Fibroblast of mammary gland (primary cell): Measurements from ENCODE around the gene CYB561D1.

Experiments
- DNase-seq: peaks from one replicate; pipeline ENCODE4 v3.0.0-alpha.2; 2010; ENCODE audit warnings: low read depth
- H3K4me3 ChIP-seq: 2 replicates; pipeline ENCODE4 v1.5.1; 2011; ENCODE audit warnings: low read depth, mild to moderate bottlenecking, low read length, moderate library complexity; ENCODE audit not compliant: control insufficient read depth
- TF ChIP-seq, protein P1 (sequence below): conservative IDR thresholded peaks from 2 replicates; pipeline ENCODE4 v1.5.1; 2011; ENCODE audit warnings: low read depth, low read length, inconsistent platforms; ENCODE audit not compliant: control insufficient read depth, insufficient read depth

CYB561D1 gene

DNA sequence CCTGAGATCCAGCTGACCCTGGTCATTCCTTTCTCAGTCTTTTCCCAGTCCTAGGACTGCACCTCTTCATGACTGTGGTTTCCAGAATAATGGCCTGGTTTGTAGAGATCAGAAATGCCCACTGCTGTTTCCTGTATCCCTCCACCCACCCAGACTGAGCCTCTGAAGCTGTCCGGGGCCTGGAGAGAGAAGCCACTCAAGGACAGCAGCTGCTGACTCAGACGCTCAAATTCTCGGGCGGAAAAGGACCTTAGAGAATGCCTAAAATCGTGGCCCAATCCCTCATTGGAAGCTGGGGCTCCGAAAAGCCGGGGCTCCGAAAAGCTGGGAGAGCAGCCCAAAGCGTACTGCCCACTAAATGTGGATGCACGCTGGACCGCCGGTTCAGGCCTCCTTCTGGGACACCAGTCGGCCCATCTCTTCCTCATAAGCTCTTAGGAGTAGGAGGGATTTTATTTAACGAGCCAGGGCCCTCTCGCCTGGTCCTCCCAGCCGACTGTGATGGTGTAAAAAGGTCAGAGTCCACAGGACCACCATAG is 38.0 kb downstream of the CYB561D1 start:
- TF ChIP-seq, protein P1, sequence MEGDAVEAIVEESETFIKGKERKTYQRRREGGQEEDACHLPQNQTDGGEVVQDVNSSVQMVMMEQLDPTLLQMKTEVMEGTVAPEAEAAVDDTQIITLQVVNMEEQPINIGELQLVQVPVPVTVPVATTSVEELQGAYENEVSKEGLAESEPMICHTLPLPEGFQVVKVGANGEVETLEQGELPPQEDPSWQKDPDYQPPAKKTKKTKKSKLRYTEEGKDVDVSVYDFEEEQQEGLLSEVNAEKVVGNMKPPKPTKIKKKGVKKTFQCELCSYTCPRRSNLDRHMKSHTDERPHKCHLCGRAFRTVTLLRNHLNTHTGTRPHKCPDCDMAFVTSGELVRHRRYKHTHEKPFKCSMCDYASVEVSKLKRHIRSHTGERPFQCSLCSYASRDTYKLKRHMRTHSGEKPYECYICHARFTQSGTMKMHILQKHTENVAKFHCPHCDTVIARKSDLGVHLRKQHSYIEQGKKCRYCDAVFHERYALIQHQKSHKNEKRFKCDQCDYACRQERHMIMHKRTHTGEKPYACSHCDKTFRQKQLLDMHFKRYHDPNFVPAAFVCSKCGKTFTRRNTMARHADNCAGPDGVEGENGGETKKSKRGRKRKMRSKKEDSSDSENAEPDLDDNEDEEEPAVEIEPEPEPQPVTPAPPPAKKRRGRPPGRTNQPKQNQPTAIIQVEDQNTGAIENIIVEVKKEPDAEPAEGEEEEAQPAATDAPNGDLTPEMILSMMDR, result no peak
- peak overlapping the region; percentile 13 for H3K4me3 ChIP-seq
- DNase-seq, result peak; percentile 19

DNA sequence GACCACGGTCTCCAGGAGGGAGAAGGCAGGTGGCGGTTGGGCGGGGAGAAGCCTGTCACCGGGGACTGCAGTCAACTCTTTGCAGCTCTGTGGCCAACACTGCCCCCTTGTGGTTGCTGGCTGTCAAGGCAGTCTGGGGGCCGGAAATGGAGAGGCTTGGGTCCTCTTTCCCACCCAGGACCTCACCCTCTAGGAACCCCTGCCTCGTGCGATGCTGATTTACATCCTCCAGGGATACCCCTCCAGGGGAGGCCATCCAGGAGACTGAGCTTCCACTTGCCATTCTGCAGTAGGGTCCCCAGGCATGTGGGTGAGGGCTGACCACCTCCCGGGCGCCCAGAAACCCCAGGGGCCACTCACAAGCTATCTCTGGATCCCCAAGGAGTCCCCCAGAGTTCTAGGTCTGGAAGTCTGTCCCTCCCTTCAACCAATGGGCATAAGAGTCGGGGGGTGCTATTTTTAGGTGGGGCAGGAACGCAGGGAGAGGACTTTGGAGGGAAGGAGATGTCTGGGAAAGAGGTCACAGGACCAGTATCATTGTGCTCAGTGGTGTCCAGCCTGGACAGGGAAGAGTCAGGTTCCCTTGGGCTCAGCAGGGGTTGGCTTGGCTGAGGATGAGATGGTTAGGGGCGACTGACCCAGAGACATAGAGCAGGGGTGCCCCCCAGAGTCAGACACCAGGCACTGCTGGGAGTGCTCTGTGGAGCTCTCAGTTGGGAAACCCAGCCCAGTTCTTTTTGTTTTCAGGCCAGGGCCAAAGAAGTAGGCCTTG is 38.7 kb downstream of the CYB561D1 start:
- peak; percentile 69 for DNase-seq
- H3K4me3 ChIP-seq, result no peak overlapping the region
- TF ChIP-seq, protein P1, result peak; percentile 92

DNA sequence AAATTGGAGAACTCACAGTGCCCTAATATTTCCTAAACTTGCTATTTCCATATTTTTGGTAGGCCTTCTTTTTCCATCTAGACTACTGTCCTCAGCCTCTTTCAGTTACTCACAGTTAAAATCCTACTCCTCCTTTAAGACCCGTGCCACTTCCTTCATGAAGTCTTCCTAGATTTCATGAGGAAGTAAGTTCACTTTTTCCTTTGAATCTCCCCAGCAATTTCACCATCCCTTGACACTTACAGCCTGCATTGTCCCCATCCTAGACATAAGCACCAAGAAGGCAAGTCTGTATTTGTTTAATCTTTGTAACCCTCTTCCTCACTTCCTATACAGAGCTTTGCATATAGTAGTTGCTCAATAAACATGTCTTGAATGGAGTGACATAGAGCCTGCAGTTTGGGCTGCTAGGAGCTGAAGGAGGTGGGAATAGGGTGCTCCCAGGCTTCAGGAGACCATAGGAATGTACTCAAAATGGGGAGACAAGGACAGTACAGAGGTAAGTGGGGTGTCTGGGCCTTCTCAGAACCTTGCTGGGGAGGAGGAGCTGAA is 40.5 kb downstream of the CYB561D1 start:
- TF ChIP-seq, protein P1, result no peak
- DNase-seq, result no peak
- H3K4me3 ChIP-seq, result no peak overlapping the region

DNA sequence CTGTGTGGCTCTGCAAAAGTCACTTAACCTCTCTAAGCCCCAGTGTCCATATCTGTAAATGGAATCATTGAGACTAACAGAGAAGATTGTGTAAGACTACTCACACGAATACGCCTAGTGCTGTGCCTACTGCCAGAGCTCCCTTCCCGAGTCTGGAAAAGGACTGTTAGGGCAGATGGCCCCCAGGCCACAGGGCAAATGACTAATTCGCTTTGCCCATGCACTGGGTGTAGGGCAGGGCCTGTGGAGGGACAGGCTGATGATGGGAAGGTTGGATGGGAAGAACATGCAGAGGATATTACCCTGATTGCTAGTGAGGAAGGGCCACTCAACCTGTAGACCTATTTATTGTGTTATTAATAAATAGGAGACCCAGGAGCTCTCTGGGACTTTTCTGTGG is 41.6 kb downstream of the CYB561D1 start:
- no peak for DNase-seq
- H3K4me3 ChIP-seq, result no peak overlapping the region
- TF ChIP-seq, protein P1, result no peak

DNA sequence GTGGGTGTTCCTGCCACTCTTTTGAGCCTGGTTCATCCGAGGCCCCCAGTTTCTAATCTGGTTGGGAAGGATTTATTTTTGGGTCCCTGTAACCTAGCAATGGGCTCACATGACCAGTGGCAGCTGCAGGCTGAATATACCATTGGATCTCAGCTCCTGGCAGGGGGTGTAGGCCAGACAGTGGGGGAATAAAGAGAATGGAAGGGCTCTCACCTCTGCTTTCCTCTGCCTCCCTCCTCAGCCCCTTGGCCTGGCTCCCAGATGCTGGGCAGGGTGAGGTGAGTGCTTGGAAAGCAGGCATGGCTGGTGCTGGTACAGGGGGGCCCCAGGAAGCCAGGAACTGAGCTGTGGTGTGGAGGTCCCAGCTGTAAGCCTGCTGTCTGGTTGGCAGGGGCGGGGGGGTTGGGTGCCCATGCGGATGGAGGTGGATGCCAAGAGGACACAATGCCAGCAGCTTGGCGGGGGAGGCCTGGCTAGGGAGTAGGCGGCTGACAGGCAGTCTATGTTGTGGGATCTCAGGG is 42.1 kb downstream of the CYB561D1 start:
- TF ChIP-seq, protein P1, result no peak
- H3K4me3 ChIP-seq, result no peak overlapping the region
- DNase-seq, result no peak

DNA sequence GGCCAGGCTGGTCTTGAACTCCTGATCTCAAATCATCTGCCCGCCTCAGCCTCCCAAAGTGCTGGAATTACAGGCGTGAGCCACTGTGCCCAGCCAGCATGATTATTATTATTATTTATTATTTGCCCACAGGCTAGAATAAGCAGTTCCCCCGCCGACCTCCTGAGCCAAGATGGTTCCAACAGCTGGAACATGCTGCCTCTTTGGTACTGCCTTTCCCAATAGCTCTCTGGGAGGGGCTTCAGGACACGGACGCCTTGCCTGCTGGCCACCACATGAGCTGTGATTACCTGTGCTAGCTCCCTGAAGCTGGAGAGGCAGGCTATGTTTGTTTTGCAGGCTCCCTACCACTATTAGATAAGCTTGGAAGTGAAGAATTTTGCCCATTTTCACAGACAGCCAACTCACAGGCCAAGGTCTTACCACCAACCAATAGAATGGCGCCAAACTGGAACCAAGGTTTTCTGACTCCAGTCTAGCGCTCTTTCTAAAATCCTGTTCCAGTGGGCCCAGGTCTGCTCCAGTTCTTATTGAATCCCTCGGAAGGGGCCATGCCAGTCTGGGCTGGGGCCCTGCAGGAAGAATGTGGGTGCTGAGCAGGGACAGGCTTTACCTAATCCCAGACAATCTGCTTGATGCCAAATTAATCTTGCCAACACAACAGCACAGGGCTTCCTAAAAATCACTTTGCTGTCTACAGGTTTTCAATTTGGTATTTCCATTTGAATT is 43.7 kb downstream of the CYB561D1 start:
- no peak for DNase-seq
- H3K4me3 ChIP-seq, result no peak overlapping the region
- TF ChIP-seq, protein P1, result no peak
